ENCODE data around the gene EIF2B1.

- TF ChIP-seq CTCF (IDR thresholded peaks at IDR 0.05): no peak
- no peak for TF ChIP-seq POLR2A (IDR thresholded peaks at IDR 0.05)
Observed at GRCh38 chr12:123645380-123645779, 11.9 kb upstream of the EIF2B1 start.
